HG03342 (cell line): Measurements from ENCODE around the gene RASA1.
"Not testable (repeated sequence)": the region's sequence is repeated elsewhere in the genome, so short reads cannot be mapped to it uniquely, and the experiment has no call there.

Source experiments
- ATAC-seq: cut with Tn5 transposase; IDR thresholded peaks from one replicate; pipeline ENCODE4 v1.9.1; 2021; ENCODE audit warnings: mild to moderate bottlenecking, moderate library complexity; ENCODE audit not compliant: unreplicated experiment

Gene RASA1

GRCh38 chr5:87278590-87279100, 11.0 kb downstream of the RASA1 start:
- ATAC-seq, result no peak

GRCh38 chr5:87282269-87282668, 14.6 kb downstream of the RASA1 start:
- no peak for ATAC-seq

- ATAC-seq, result not testable (repeated sequence)
Observed at GRCh38 chr5:87287266-87287665, 19.6 kb downstream of the RASA1 start.

- ATAC-seq, result no peak
Observed at GRCh38 chr5:87298692-87299362, 31.1 kb downstream of the RASA1 start.

- ATAC-seq, result no peak
Observed at GRCh38 chr5:87300176-87300575, 32.5 kb downstream of the RASA1 start.

- no peak for ATAC-seq
Observed at GRCh38 chr5:87300744-87301143, 33.1 kb downstream of the RASA1 start.

- ATAC-seq, result no peak
Observed at GRCh38 chr5:87302061-87302460, 34.4 kb downstream of the RASA1 start.

- ATAC-seq, result no peak
Observed at GRCh38 chr5:87303324-87303723, 35.6 kb downstream of the RASA1 start.

- not testable (repeated sequence) for ATAC-seq
Observed at GRCh38 chr5:87306090-87306489, 38.4 kb downstream of the RASA1 start.

- ATAC-seq, result peak; percentile 94
Observed at GRCh38 chr5:87307796-87308423, 40.2 kb downstream of the RASA1 start.

- no peak for ATAC-seq
Observed at GRCh38 chr5:87311405-87312279, 44.0 kb downstream of the RASA1 start.

- no peak for ATAC-seq
Observed at GRCh38 chr5:87313216-87313615, 45.5 kb downstream of the RASA1 start.

- ATAC-seq, result no peak
Observed at GRCh38 chr5:87319469-87319868, 51.8 kb downstream of the RASA1 start.

GRCh38 chr5:87321605-87322004, 53.9 kb downstream of the RASA1 start:
- no peak for ATAC-seq

- ATAC-seq, result no peak
Observed at GRCh38 chr5:87322381-87322780, 54.7 kb downstream of the RASA1 start.

GRCh38 chr5:87327998-87328397, 60.3 kb downstream of the RASA1 start:
- ATAC-seq, result no peak

GRCh38 chr5:87329114-87329513, 61.4 kb downstream of the RASA1 start:
- no peak for ATAC-seq

- ATAC-seq, result no peak
Observed at GRCh38 chr5:87339986-87340385, 72.3 kb downstream of the RASA1 start.

GRCh38 chr5:87340716-87341115, 73.0 kb downstream of the RASA1 start:
- ATAC-seq, result peak; percentile 100

GRCh38 chr5:87347272-87347671, 79.6 kb downstream of the RASA1 start:
- ATAC-seq, result no peak

GRCh38 chr5:87347841-87348240, 80.2 kb downstream of the RASA1 start:
- ATAC-seq, result no peak

GRCh38 chr5:87354496-87354895, 86.8 kb downstream of the RASA1 start:
- peak; percentile 82 for ATAC-seq
